CD4-positive, alpha-beta T cell treated with Interleukin-10 for 1 hour (primary cell): ENCODE results near the gene ELK3.

ENCODE experiments used
- DNase-seq: peaks from one replicate; pipeline ENCODE4 v3.0.0-alpha.2; 2020

ELK3 gene

GRCh38 chr12:96260231-96260630, 66.1 kb downstream of the ELK3 start:
- DNase-seq: no peak

- DNase-seq: no peak
These were observed 66.5 kb downstream of the ELK3 start for GRCh38 chr12:96260644-96261043.

- DNase-seq: no peak
These were observed 67.4 kb downstream of the ELK3 start for GRCh38 chr12:96261557-96261956.

GRCh38 chr12:96263449-96263902, 69.3 kb downstream of the ELK3 start:
- DNase-seq: no peak

- DNase-seq: no peak
These were observed 71.2 kb downstream of the ELK3 start for GRCh38 chr12:96265400-96265799.

- DNase-seq: no peak
These were observed 71.7 kb downstream of the ELK3 start for GRCh38 chr12:96265836-96266235.

- DNase-seq: no peak
These were observed 72.1 kb downstream of the ELK3 start for GRCh38 chr12:96266238-96266637.

- DNase-seq: no peak
These were observed 77.5 kb downstream of the ELK3 start for GRCh38 chr12:96271469-96272199.

- DNase-seq: no peak
These were observed 80.2 kb downstream of the ELK3 start for GRCh38 chr12:96274331-96274730.

- DNase-seq: no peak
These were observed 91.0 kb downstream of the ELK3 start for GRCh38 chr12:96285158-96285557.

- DNase-seq: no peak
These were observed 94.9 kb downstream of the ELK3 start for GRCh38 chr12:96289067-96289466.

GRCh38 chr12:96293093-96293492, 98.9 kb downstream of the ELK3 start:
- DNase-seq: no peak

GRCh38 chr12:96294831-96295230, 100.7 kb downstream of the ELK3 start:
- DNase-seq: peak; percentile 43

- no peak for DNase-seq
These were observed 101.5 kb downstream of the ELK3 start for GRCh38 chr12:96295532-96296160.

- no peak for DNase-seq
These were observed 103.3 kb downstream of the ELK3 start for GRCh38 chr12:96297504-96297903.

GRCh38 chr12:96300064-96300463, 105.9 kb downstream of the ELK3 start:
- no peak for DNase-seq

GRCh38 chr12:96301732-96302131, 107.6 kb downstream of the ELK3 start:
- no peak for DNase-seq

GRCh38 chr12:96302687-96303310, 108.6 kb downstream of the ELK3 start:
- no peak for DNase-seq

GRCh38 chr12:96303653-96304052, 109.5 kb downstream of the ELK3 start:
- no peak for DNase-seq

- no peak for DNase-seq
These were observed 111.5 kb downstream of the ELK3 start for GRCh38 chr12:96305665-96306064.

- no peak for DNase-seq
These were observed 114.7 kb downstream of the ELK3 start for GRCh38 chr12:96308881-96309280.

GRCh38 chr12:96310067-96310466, 115.9 kb downstream of the ELK3 start:
- DNase-seq: no peak

GRCh38 chr12:96311191-96311590, 117.0 kb downstream of the ELK3 start:
- DNase-seq: no peak

GRCh38 chr12:96313606-96314005, 119.4 kb downstream of the ELK3 start:
- DNase-seq: no peak
